Renal pelvis (tissue), 4 donors: ENCODE measurements around the gene PLCG2. TPM values are rescaled to one million over a fixed set of nuclear protein-coding genes. Genes with fewer than 3 reads are reported as not detected.
"Not testable (repeated sequence)": the region's sequence is repeated elsewhere in the genome, so short reads cannot be mapped to it uniquely, and the experiment has no call there.

Source experiments
- DNase-seq: peaks from one replicate; pipeline ENCODE4 v3.0.0-alpha.2; 2013
- polyA plus RNA-seq, 3 donors: library from polyadenylated mRNA; unstranded; fragments of 120-200 nt; gene quantifications; one replicate each; pipeline ENCODE4 v1.2.1, GENCODE V29; 2013; ENCODE audit not compliant: insufficient read length in 3 of 3

Gene PLCG2
- polyA plus RNA-seq, 3 donors: 32.7 to 67.4 (median 37.9) TPM

- peak; percentile 43 for DNase-seq
These were observed 95.0 kb downstream of the PLCG2 start for GRCh38 chr16:81873843-81874752.

GRCh38 chr16:81875461-81875860, 96.4 kb downstream of the PLCG2 start:
- DNase-seq: no peak

GRCh38 chr16:81876273-81876900, 97.3 kb downstream of the PLCG2 start:
- no peak for DNase-seq

GRCh38 chr16:81877490-81877889, 98.4 kb downstream of the PLCG2 start:
- not testable (repeated sequence) for DNase-seq

- DNase-seq: no peak
These were observed 99.4 kb downstream of the PLCG2 start for GRCh38 chr16:81878529-81878928.

GRCh38 chr16:81879625-81880024, 100.5 kb downstream of the PLCG2 start:
- no peak for DNase-seq

- DNase-seq: no peak
These were observed 101.7 kb downstream of the PLCG2 start for GRCh38 chr16:81880816-81881215.

- DNase-seq: no peak
These were observed 102.1 kb downstream of the PLCG2 start for GRCh38 chr16:81881228-81881627.

- no peak for DNase-seq
These were observed 103.5 kb downstream of the PLCG2 start for GRCh38 chr16:81882559-81882958.

GRCh38 chr16:81883235-81883634, 104.1 kb downstream of the PLCG2 start:
- DNase-seq: no peak

GRCh38 chr16:81885976-81886586, 107.0 kb downstream of the PLCG2 start:
- DNase-seq: no peak

GRCh38 chr16:81888520-81889394, 109.7 kb downstream of the PLCG2 start:
- no peak for DNase-seq

GRCh38 chr16:81891736-81892364, 112.8 kb downstream of the PLCG2 start:
- no peak for DNase-seq

- no peak for DNase-seq
These were observed 115.5 kb downstream of the PLCG2 start for GRCh38 chr16:81894592-81894991.

- DNase-seq: no peak
These were observed 117.8 kb downstream of the PLCG2 start for GRCh38 chr16:81896902-81897301.

- DNase-seq: no peak
These were observed 120.5 kb downstream of the PLCG2 start for GRCh38 chr16:81899601-81900000.

GRCh38 chr16:81900014-81900413, 120.9 kb downstream of the PLCG2 start:
- DNase-seq: no peak

- no peak for DNase-seq
These were observed 121.4 kb downstream of the PLCG2 start for GRCh38 chr16:81900456-81900855.

- DNase-seq: peak; percentile 16
These were observed 122.4 kb downstream of the PLCG2 start for GRCh38 chr16:81901484-81901883.

- no peak for DNase-seq
These were observed 122.9 kb downstream of the PLCG2 start for GRCh38 chr16:81902025-81902424.

GRCh38 chr16:81904320-81904719, 125.2 kb downstream of the PLCG2 start:
- no peak for DNase-seq
